Astrocyte of the spinal cord (primary cell): Measurements from ENCODE around the gene RERE.
A peak's percentile ranks its signal among the peaks of the same experiment; 100 is the strongest.

Source experiments
- DNase-seq: peaks from one replicate; pipeline ENCODE4 v3.0.0; 2011; ENCODE audit warnings: low read depth, low spot score
- H3K4me3 ChIP-seq: 2 replicates; pipeline ENCODE4 v1.5.1; 2011; ENCODE audit warnings: low read depth, mild to moderate bottlenecking, low read length, moderate library complexity
- in situ Hi-C: cut with HindIII; loops from 2 replicates; pipeline ENCODE4 v1.10.0; 2017; ENCODE audit warnings: low sequenced_read_pairs
- TF ChIP-seq, protein P1 (sequence below): IDR thresholded peaks from 2 replicates; pipeline ENCODE4 v1.5.1; 2012; ENCODE audit warnings: low read depth, mild to moderate bottlenecking, low read length, inconsistent platforms

Gene RERE

DNA sequence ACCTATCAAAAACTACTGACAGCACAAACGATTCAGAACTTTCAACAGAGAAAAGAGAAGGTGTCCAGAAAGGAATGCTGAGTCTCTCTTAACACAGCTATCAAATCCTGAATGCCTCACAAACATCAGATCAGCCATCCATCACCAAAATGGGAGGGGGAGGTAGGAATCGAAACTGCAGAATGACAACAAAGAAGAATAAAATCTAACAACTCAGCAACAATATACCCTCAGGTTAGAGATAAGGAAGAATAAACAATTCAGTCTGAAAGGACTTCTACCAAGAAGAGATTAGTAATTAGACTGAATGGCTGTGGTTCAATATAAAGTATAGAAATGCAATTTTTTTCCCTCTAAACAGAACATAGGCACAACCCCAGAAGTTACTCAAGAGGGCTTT, 94.4 kb downstream of the RERE start:
- in situ Hi-C loops = no loop called here
- TF ChIP-seq, protein P1, sequence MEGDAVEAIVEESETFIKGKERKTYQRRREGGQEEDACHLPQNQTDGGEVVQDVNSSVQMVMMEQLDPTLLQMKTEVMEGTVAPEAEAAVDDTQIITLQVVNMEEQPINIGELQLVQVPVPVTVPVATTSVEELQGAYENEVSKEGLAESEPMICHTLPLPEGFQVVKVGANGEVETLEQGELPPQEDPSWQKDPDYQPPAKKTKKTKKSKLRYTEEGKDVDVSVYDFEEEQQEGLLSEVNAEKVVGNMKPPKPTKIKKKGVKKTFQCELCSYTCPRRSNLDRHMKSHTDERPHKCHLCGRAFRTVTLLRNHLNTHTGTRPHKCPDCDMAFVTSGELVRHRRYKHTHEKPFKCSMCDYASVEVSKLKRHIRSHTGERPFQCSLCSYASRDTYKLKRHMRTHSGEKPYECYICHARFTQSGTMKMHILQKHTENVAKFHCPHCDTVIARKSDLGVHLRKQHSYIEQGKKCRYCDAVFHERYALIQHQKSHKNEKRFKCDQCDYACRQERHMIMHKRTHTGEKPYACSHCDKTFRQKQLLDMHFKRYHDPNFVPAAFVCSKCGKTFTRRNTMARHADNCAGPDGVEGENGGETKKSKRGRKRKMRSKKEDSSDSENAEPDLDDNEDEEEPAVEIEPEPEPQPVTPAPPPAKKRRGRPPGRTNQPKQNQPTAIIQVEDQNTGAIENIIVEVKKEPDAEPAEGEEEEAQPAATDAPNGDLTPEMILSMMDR = no peak

DNA sequence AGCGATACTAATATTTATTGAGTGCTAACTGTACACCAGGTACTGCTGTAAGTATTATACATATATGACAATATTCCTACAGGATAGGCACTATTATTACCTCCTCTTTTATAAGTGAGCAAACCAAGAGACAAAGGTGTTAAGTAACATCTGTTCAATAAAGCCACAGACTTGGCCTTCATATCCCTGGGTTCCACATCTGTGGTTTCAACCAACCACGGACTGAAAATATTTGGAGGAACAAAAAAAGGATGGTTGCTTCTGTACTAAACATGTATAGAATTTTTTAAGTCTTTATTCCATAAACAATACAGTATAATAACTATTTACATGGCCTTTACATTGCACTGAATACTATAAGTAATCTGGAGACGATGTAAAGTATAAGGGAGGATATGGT, 95.1 kb downstream of the RERE start:
- in situ Hi-C loops = no loop called here
- TF ChIP-seq, protein P1 = no peak

More for the DNA sequence above, 94.4 kb downstream of the RERE start:
- no peak overlapping the region for H3K4me3 ChIP-seq
- no peak for DNase-seq

DNA sequence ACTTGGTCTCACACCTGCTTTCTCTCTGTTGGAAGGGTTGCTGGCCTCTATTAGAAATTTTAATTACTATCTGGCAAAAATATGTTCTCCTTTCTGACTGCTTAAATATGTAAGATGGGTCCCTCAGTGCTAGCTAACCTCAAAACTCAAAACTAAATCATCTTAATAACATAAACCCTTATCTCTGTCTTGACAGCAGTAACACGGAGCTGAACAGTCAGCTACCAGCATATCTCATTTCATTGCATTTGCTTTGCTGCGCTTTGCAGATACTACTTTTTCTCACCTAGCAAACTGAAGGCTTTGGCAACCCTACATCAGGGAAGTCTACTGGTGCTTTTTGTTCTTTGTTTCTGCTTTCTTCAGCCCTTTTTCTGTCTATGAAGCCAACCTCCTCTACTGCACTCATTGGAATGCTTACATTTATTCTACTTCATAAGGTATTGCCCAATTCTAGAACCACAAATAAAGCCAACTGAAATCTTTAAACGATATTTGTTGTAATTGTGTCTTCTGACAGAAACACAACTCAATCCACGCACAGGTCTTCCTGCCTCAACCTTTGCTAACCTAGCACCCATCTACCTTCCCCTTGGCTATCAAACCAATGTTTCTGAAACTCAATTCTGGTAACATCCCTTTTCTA, 95.6 kb downstream of the RERE start:
- DNase-seq = no peak
- TF ChIP-seq, protein P1 = no peak
- in situ Hi-C loops = no loop called here
- no peak overlapping the region for H3K4me3 ChIP-seq

More for the DNA sequence above, 95.1 kb downstream of the RERE start:
- DNase-seq = no peak
- no peak overlapping the region for H3K4me3 ChIP-seq

DNA sequence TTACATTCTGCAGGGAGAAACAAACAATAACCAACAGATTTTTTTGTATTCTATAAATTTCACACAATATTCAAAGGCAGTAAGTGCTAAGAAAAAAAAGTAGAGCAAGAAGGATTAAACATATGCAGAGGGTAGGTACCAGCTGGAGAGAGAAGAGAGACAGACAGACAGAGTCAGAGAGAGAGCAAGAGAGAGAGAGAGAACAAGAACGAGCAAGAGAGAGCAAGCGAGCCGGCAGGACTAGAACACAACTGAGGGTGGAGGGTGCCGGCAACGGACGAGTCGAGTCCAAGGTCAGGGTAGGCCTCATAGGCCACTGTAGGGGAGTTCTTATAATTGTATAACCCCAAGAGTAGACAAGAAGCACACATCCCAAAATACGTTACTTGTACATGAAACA, 97.1 kb downstream of the RERE start:
- no peak for DNase-seq
- TF ChIP-seq, protein P1 = no peak
- in situ Hi-C loops = no loop called here
- no peak overlapping the region for H3K4me3 ChIP-seq

DNA sequence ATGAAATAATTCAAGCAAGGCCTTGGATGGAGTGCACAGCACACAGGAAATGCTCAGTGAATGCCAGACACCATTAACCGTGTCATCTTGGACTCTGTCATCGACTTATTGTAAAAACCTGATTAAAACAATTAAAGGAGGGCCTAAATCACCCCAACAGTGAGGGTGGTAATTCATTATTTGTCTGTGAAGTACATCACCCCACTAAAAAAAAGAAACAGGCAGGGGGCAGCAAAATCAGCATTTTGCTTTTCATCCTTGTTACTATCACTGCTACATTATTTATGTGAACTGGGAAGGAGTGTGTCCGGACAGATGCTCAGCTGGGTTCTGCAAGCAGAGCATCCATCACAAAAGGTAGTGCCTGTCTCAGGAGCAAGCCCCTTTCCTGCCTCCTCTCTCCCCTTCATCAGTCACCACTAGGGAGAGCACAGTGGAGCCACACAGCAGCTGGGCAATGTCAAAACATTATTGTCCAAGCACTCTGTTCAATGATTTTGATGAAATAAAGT, 98.5 kb downstream of the RERE start:
- in situ Hi-C loops = no loop called here
- H3K4me3 ChIP-seq = no peak overlapping the region
- TF ChIP-seq, protein P1 = peak; percentile 39
- DNase-seq = no peak

DNA sequence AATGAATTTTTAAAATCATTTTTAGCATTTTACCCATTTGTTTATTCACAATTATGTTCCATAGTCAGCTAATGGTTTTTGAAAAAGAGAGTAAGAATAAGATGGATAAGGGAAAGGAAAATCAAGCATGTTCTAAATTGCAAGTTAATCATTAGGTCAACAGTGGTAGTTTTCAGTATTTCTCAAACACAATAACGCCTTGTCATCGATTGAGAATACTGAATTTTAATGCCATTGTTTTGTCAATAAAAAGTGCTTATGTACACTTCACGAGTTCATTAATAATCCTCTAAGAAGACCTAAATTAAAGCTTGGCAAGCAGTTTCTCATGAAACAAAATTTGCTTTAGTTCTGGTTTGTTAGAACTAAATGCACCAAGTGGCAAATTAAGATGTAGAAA, 100.3 kb downstream of the RERE start:
- in situ Hi-C loops = no loop called here
- TF ChIP-seq, protein P1 = no peak

More for the DNA sequence above, 100.3 kb downstream of the RERE start:
- no peak for DNase-seq
- H3K4me3 ChIP-seq = no peak overlapping the region
